OCI-LY3 (cell line): Measurements from ENCODE around the gene LRRC32.

Source experiments
- CTCF ChIP-seq: fragments of 200-600, 300-600 bp; sonication (generic); IDR thresholded peaks from 2 replicates; pipeline ENCODE4 v1.5.1; 2014; ENCODE audit warnings: antibody characterized with exemption, low read length, low read depth
- EZH2phosphoT487 ChIP-seq: fragments of 200-600 bp; shearing (Covaris generic); IDR thresholded peaks from 2 replicates; pipeline ENCODE4 v1.6.1; 2018; ENCODE audit warnings: antibody characterized with exemption, mixed run types, low read depth

- TF ChIP-seq CTCF (no peak), EZH2phosphoT487 (no peak)
Observed at GRCh38 chr11:76692956-76693355, 22.4 kb upstream of the LRRC32 start.
